ENCODE data around the gene HDAC11.
"Not testable (repeated sequence)": the region's sequence is repeated elsewhere in the genome, so short reads cannot be mapped to it uniquely, and the experiment has no call there.

The HDAC11 gene, protein sequence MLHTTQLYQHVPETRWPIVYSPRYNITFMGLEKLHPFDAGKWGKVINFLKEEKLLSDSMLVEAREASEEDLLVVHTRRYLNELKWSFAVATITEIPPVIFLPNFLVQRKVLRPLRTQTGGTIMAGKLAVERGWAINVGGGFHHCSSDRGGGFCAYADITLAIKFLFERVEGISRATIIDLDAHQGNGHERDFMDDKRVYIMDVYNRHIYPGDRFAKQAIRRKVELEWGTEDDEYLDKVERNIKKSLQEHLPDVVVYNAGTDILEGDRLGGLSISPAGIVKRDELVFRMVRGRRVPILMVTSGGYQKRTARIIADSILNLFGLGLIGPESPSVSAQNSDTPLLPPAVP

DNA sequence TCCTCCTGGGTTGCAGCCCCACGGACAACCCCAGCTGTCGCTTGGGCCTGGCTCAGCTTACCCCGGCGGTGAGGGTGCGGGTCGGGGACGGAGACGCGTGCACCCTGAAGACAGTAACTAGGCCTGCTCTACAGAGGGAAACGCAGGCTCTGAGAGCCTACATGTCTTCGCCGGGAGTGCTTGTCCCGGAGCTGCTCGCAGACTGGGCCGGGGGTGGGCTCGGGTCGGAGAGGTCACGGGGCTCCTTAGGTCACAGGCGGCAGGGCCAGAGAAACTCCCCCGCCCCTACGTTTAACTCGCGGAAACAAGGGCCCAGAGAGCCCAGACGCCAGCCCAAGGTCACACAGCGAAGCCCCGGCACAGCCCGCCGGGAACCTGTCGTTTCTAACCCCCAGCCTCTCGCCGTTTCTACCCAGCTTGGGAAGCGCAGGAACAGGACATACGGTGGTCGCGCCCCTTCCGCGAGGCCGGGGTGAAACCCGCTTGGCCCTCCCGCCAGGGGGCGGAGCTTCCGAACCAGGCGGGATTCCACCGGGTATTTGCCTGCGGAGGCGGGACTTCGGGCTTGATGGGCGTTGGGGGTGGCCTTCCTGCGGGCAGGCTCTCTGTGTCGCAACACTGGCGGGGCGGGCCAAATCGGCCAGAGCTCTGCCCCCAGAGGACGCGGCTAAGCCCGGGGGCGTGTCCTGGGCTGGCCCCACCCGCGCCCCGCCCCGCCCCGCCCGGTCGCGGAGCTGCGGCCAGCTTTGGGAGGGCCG lies at the start of gene HDAC11:
Gene HDAC11, plus strand, starts transcription at position 725 of the 758 bp plus-strand sequence. CDS start 42 bp downstream, outside the sequence.
- DNase-seq: peak; percentile 96

- peak; percentile 46 for DNase-seq
Observed at GRCh38 chr3:13430411-13430875, 49.7 kb upstream of the HDAC11 start.

DNA sequence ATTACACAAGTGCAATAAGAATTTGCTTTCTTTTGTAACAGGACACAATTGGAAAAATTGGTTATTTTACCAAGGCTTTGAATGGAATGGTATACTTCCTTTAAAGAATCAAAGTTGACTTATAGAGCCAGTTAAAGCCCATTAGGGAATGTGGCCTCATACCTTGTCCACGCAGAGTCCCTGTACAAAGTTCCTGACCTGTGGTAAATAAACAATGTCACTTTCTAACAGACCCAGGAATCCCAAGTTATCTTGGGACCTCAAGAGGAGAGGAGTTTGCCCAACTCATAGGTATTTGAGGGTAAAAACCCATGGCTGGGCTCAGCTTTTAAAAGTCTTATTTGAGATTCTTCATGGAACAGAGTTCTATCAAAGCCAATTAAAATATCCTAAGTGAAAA lies 48.0 kb upstream of the HDAC11 start:
- no peak for DNase-seq

GRCh38 chr3:13433912-13434311 lies 46.2 kb upstream of the HDAC11 start:
- no peak for DNase-seq

GRCh38 chr3:13436213-13436612 lies 43.9 kb upstream of the HDAC11 start:
- not testable (repeated sequence) for DNase-seq

- no peak for DNase-seq
Observed at GRCh38 chr3:13440204-13440817, 39.8 kb upstream of the HDAC11 start.

- not testable (repeated sequence) for DNase-seq
Observed at GRCh38 chr3:13442882-13443281, 37.2 kb upstream of the HDAC11 start.

- DNase-seq: no peak
Observed at GRCh38 chr3:13451301-13451673, 28.8 kb upstream of the HDAC11 start.

- peak; percentile 55 for DNase-seq
Observed at GRCh38 chr3:13452490-13453335, 27.4 kb upstream of the HDAC11 start.

GRCh38 chr3:13455644-13456043 lies 24.5 kb upstream of the HDAC11 start:
- DNase-seq: no peak

DNA sequence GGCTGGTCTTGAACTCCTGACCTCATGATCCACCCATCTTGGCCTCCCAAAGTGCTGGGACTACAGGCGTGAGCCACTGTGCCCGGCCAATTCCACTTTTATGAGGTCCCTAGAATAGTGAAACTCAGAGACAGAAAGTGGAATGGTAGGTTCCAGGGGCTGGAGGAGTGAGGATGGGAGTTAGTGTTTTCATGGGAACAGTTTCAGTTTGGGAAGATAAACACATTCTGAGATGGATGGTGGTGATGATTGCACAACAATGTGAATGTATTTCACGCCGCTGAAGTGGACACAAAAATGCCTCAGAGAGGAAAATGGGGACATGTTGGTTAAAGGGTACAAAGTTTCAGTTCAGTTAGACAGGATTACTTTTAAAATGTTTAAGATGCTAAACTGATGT lies 22.5 kb upstream of the HDAC11 start:
- DNase-seq: no peak

- no peak for DNase-seq
Observed at GRCh38 chr3:13459605-13460340, 20.3 kb upstream of the HDAC11 start.

GRCh38 chr3:13460341-13460736 lies 19.8 kb upstream of the HDAC11 start:
- DNase-seq: no peak

DNA sequence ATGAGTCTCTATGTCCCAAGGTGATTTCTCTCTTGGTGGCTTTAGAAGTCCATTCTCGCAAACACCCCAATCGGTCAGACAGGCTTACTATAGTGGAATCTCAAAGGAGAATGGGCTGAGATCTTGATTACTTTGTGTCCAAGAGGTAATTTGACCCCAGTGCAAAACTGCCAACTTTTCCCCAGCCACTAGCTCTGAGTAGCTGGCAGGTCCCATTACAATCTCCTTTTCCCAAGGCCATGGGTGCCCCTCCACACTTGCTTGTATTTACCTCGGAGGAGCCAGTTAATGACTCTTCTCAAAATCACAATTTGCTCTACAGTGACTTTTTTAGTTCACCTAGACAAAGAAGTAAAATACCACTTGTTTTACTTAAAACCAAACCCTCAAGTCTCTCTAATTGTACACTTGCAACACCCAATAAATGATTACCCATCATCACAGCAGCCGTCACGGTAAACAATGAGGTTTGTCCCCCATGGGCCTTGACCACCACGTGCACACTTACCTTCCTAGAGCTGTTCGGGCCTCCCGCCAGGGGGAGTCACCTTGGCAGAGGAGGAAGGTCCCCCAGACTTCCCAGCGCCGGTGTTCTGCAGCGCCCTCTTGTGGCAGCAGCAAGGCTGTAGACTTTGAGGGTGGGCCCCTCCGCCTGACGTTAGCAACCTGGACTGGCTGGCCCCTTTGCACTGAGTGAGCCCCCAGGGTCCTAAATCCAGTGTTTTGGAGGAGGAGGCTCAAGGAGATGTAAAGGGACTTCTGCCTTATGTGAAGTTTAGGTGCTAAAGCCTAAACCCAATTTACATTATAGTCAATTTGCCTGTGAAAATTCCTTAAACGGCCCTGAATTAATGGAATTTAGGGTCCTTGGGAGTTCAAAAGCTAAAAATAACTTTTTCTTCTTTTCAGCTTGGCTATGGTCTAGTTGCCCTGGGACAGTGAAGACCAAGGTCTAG lies 18.7 kb upstream of the HDAC11 start:
- peak; percentile 64 for DNase-seq

DNA sequence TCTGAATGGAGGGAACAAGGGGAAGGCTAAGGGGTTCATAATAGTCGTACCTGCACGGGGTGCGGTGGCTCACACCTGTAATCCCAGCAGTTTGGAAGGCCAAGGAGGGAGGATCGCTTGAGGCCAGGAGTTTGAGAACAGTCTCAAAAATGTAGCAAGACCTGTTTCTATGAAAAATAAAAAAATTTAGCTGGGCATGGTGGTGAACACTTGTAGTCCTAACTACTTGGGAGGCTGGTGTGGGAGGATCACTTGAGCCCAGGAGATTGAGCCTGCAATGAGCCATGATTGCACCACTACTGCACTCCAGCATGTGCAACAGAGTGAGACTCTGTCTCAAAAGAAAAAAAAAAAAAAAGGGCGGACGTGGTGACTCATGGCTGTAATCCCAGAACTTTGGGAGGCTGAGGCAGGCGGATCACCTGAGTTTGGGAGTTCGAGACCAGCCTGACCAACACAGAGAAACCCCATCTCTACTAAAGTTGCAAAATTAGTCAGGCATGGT lies 17.9 kb upstream of the HDAC11 start:
- DNase-seq: no peak

DNA sequence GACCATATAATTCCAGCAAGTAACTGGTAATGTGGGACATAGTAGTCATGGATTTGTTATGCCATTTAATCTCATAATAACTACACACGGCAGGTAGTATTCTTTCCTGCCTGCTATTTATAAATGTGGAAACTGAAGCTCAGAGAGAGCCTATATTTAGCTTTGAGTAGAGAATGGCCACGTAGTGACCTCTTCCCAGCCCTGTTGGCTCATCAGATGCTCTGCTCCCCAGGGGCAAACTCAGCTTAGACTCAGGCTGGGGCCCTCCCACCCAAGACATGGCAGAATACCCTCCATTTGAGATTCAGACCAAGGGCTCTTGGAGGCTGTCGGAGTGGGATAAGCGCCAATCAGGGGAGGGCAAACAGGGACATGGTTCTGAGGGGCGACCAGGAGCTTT lies 17.3 kb upstream of the HDAC11 start:
- DNase-seq: no peak

DNA sequence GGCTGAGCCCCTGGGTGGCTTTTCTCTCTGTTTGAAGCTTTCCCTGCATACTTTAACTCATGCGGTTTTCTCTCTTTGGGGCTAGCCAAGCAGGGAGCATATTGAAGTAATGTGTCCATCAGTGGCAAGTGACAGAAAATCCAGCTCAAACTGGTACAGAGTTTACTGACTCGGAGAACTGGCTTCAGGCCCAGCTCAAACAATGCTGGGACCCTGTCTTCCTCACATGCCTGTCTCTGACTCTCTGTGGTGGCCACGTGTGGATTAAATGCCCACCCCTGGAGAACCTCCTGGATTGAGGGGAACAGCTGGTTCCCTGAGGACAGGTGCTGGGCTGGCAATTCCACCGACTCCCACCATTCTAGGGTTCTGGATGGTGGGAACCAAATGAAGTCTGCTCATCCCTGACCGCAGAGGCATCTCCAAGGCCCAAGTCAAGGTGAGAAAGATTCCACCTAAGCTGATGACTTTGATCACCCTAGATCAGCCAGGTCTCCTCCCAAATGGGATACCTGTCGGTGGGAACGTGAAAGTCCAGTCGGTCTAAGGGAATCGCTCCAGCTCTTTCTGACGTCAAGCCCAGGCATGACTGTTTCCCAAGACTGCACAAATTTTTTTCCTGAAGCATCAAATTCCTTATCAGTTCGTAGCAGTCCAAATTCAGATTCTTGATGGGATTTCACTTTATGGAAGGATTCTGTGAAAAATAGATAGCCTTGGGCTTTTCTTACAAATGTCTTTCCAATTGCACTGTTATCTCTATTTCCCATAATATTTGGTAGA lies 16.3 kb upstream of the HDAC11 start:
- no peak for DNase-seq

GRCh38 chr3:13465236-13465873 lies 14.8 kb upstream of the HDAC11 start:
- DNase-seq: no peak

DNA sequence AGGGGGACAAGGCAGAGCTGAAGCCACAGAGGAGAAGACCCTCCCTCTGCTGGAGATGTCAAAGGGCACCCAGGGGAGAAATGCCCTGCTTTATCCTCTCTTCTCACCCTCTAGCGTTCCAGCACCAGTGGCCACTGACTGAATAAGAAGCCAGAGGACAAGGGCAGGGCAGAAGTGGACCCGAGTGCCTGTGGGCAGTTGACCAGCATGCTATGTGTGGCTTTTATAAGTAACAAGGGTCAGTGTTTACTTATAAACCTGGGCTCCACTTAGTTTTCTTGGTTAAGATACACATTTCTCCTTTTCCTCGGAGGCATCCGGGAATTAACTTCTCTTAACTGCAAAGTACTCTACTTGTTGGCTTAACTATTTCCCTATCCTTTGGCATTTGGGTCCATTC lies 13.3 kb upstream of the HDAC11 start:
- no peak for DNase-seq
